ENCODE results near the gene MGST3. TPM values are rescaled to one million over a fixed set of nuclear protein-coding genes. Genes with fewer than 3 reads are reported as not detected.
"Not testable (repeated sequence)": the region's sequence is repeated elsewhere in the genome, so short reads cannot be mapped to it uniquely, and the experiment has no call there.

MGST3 gene
- total and polyA plus RNA-seq, 2 of the 4 experiments (the other 2 are of a cell fraction), result 159 to 213 TPM

GRCh38 chr1:165680303-165680702 lies 49.3 kb downstream of the MGST3 start:
- Histone ChIP-seq H3K9me3 (ENCODE audit: control insufficient read depth, insufficient read depth, low read length) (no peaks in the 10 kb centered on the region), H3K56ac (ENCODE audit: extremely low read depth, insufficient read depth, low read length) (no peak overlapping the region), H2BK20ac (ENCODE audit: low read depth, low read length) (no peak overlapping the region), H4K5ac (ENCODE audit: low read depth, low read length) (no peak overlapping the region), H2AFZ (replicated peaks; ENCODE audit: low read length, poor library complexity) (no peak overlapping the region), H3K4me2 (ENCODE audit: low read depth, low read length) (no peak overlapping the region), H4K91ac (ENCODE audit: insufficient read depth, low read depth, low read length) (no peak overlapping the region), H3K14ac (replicated peaks; ENCODE audit: low read depth, low read length) (no peak overlapping the region), H2BK15ac (ENCODE audit: low read depth, low read length) (no peak overlapping the region), H3K4me1 (ENCODE audit: control insufficient read depth, insufficient read depth, low read length) (no peaks in the 10 kb centered on the region), H2AK5ac (ENCODE audit: low read depth, low read length) (no peak overlapping the region), H4K8ac (ENCODE audit: low read depth in 2 of 2, low read length in 2 of 2) (no peak overlapping the region), H2AK9ac (replicated peaks; ENCODE audit: low read depth, low read length, poor library complexity) (no peak overlapping the region), H2BK120ac (ENCODE audit: low read depth, low read length) (no peak overlapping the region), H3K18ac (ENCODE audit: low read depth, low read length) (no peak overlapping the region), H3K9ac (ENCODE audit: low read depth, low read length) (no peak overlapping the region), H3K27ac (ENCODE audit: insufficient read depth, low read length) (no peak overlapping the region), H3K27me3 (ENCODE audit: control insufficient read depth, insufficient read depth, low read length) (no peaks in the 10 kb centered on the region), H4K20me1 (ENCODE audit: insufficient read depth, low read length) (no peaks in the 10 kb centered on the region), H2BK5ac (ENCODE audit: low read depth, low read length, poor library complexity, severe bottlenecking) (no peak overlapping the region), H3K79me1 (ENCODE audit: low read depth in 1 of 2, low read length in 2 of 2) (peaks cover 13 to 19% of the 10 kb centered on the region in 2 experiments; a peak in 3 of 4 replicates), H3K36me3 (ENCODE audit: control insufficient read depth, insufficient read depth, low read length) (peaks cover 29% of the 10 kb centered on the region), H3K4me3 (ENCODE audit: insufficient read depth, low read depth, low read length) (no peak overlapping the region), H3K4ac (ENCODE audit: low read depth, low read length) (no peak overlapping the region), H3K9me1 (ENCODE audit: insufficient read depth, low read length) (no peaks in the 10 kb centered on the region; the same call in 1 of the 2 replicates), H3K23ac (ENCODE audit: low read depth, low read length) (no peak overlapping the region)
- WGBS, 2 experiments (ENCODE audit: extremely low coverage in 2 of 2, insufficient read length in 1 of 2), result 100% methylated on average over 1 of the region's 2 CpGs; no CpG with 5 or more reads in 1 of the 2 experiments
- TF ChIP-seq POLR2A (IDR thresholded peaks at IDR 0.05; ENCODE audit: low read depth, low read length), result no peak
- no peak for TF ChIP-seq SMC3 (IDR thresholded peaks at IDR 0.05; ENCODE audit: low read depth, low read length)
- no peak for TF ChIP-seq MAFK (IDR thresholded peaks at IDR 0.05; ENCODE audit: low read depth, low read length)
- TF ChIP-seq RAD21 (IDR thresholded peaks at IDR 0.05; ENCODE audit: low read length), result no peak
- no peak for TF ChIP-seq NFE2L2 (IDR thresholded peaks at IDR 0.05; ENCODE audit: low read depth, low read length)
- TF ChIP-seq RFX5 (IDR thresholded peaks at IDR 0.05; ENCODE audit: low read depth, low read length), result no peak
- no peak for TF ChIP-seq RCOR1 (IDR thresholded peaks at IDR 0.05; ENCODE audit: insufficient replicate concordance, low read length)
- no peak for TF ChIP-seq FOS (IDR thresholded peaks at IDR 0.05; ENCODE audit: low read depth, low read length)
- no peak for TF ChIP-seq CHD1 (IDR thresholded peaks at IDR 0.05; ENCODE audit: low read depth, low read length)
- in situ Hi-C loops (cut with MboI; ENCODE audit: low sequenced_read_pairs), result no loop called here
- DNase-seq (no peak), ATAC-seq (ENCODE audit: low read depth) (no peak)
- dilution Hi-C loops (cut with HindIII; ENCODE audit: low sequenced_read_pairs, unreplicated experiment), result no loop called here
- CTCF ChIA-PET, result no interaction called here
- intact Hi-C loops (cut with micrococcal nuclease), result no loop called here
- POLR2A ChIA-PET (ENCODE audit: unreplicated experiment), result no interaction called here
- no TSS peak for BruUV-seq (replicated peaks)

GRCh38 chr1:165680773-165681172 lies 49.7 kb downstream of the MGST3 start:
- H3K4me1 ChIP-seq (ENCODE audit: control insufficient read depth, insufficient read depth, low read length); in situ Hi-C loops (cut with MboI; ENCODE audit: low sequenced_read_pairs); H3K4ac ChIP-seq (ENCODE audit: low read depth, low read length); H3K27me3 ChIP-seq (ENCODE audit: control insufficient read depth, insufficient read depth, low read length); H4K5ac ChIP-seq (ENCODE audit: low read depth, low read length); H2BK5ac ChIP-seq (ENCODE audit: low read depth, low read length, poor library complexity, severe bottlenecking); H3K4me3 ChIP-seq (ENCODE audit: insufficient read depth, low read depth, low read length); BruUV-seq (replicated peaks); H2BK15ac ChIP-seq (ENCODE audit: low read depth, low read length); H3K56ac ChIP-seq (ENCODE audit: extremely low read depth, insufficient read depth, low read length); H3K9me1 ChIP-seq (ENCODE audit: insufficient read depth, low read length); dilution Hi-C loops (cut with HindIII; ENCODE audit: low sequenced_read_pairs, unreplicated experiment); CTCF ChIA-PET; H3K4me2 ChIP-seq (ENCODE audit: low read depth, low read length); DNase-seq; H3K23ac ChIP-seq (ENCODE audit: low read depth, low read length); H2BK120ac ChIP-seq (ENCODE audit: low read depth, low read length); H2AFZ ChIP-seq (replicated peaks; ENCODE audit: low read length, poor library complexity); H3K27ac ChIP-seq (ENCODE audit: insufficient read depth, low read length); H4K91ac ChIP-seq (ENCODE audit: insufficient read depth, low read depth, low read length); POLR2A ChIA-PET (ENCODE audit: unreplicated experiment); ATAC-seq (ENCODE audit: low read depth); H2AK5ac ChIP-seq (ENCODE audit: low read depth, low read length); H4K20me1 ChIP-seq (ENCODE audit: insufficient read depth, low read length); H3K18ac ChIP-seq (ENCODE audit: low read depth, low read length); H2BK20ac ChIP-seq (ENCODE audit: low read depth, low read length); H3K14ac ChIP-seq (replicated peaks; ENCODE audit: low read depth, low read length); H3K9ac ChIP-seq (ENCODE audit: low read depth, low read length); H4K8ac ChIP-seq (ENCODE audit: low read depth in 2 of 2, low read length in 2 of 2); H2AK9ac ChIP-seq (replicated peaks; ENCODE audit: low read depth, low read length, poor library complexity); H3K9me3 ChIP-seq (ENCODE audit: control insufficient read depth, insufficient read depth, low read length); intact Hi-C loops (cut with micrococcal nuclease): not testable (repeated sequence)
- Histone ChIP-seq H3K79me1 (ENCODE audit: low read depth in 1 of 2, low read length in 2 of 2) (peaks cover 15 to 21% of the 10 kb centered on the region in 2 experiments), H3K36me3 (ENCODE audit: control insufficient read depth, insufficient read depth, low read length) (peaks cover 32% of the 10 kb centered on the region)
- WGBS, 2 experiments (ENCODE audit: extremely low coverage in 2 of 2, insufficient read length in 1 of 2), result no CpG with 5 or more reads among the region's 4 CpGs
